Measurements from ENCODE around the gene PM20D2. TPM values are rescaled to one million over a fixed set of nuclear protein-coding genes. Genes with fewer than 3 reads are reported as not detected.

Gene PM20D2
- total and polyA plus RNA-seq, 2 experiments from 2014 or later: 4.4 to 10.2 TPM

GRCh38 chr6:89162047-89162371 is 16.2 kb downstream of the PM20D2 start:
- Mint-ChIP-seq H3K36me3 (ENCODE audit: low read depth) (peaks cover 4% of the 10 kb centered on the region; the same call in 1 of the 3 replicates), H3K4me3 (no peak overlapping the region), H3K4me1 (peaks cover 4% of the 10 kb centered on the region; the same call in 2 of the 3 replicates), H3K27ac (no peak overlapping the region), H3K27me3 (ENCODE audit: insufficient read depth, low read depth, poor library complexity) (no peaks in the 10 kb centered on the region), H3K9me3 (no peaks in the 10 kb centered on the region)
- Histone ChIP-seq H3F3A (replicated peaks; ENCODE audit: low read depth) (no peaks in the 10 kb centered on the region), H3K4me1 (ENCODE audit: insufficient read depth) (no peaks in the 10 kb centered on the region), H4K20me1 (replicated peaks; ENCODE audit: insufficient read depth) (no peaks in the 10 kb centered on the region; the same call in 1 of the 2 replicates), H3K27ac (ENCODE audit: low read depth) (no peak overlapping the region), H3K4me2 (no peak overlapping the region), H2AFZ (no peak overlapping the region), H3K27me3 (ENCODE audit: insufficient read depth) (no peaks in the 10 kb centered on the region), H3K79me2 (replicated peaks; ENCODE audit: insufficient read depth) (no peaks in the 10 kb centered on the region), H3K9me2 (ENCODE audit: insufficient read depth) (no peaks in the 10 kb centered on the region), H3K4me3 (no peak overlapping the region), H3K36me3 (ENCODE audit: insufficient read depth) (no peaks in the 10 kb centered on the region)
- no peak for ATAC-seq
- no peak for TF ChIP-seq ZNF114 (CRISPR knock-in tag; IDR thresholded peaks at IDR 0.05)
- no peak for TF ChIP-seq ZNF462 (CRISPR knock-in tag; IDR thresholded peaks at IDR 0.05)
- no peak for TF ChIP-seq ZNF331 (CRISPR knock-in tag; IDR thresholded peaks at IDR 0.05; ENCODE audit: low read depth)
- TF ChIP-seq CREB1 (CRISPR knock-in tag; IDR thresholded peaks at IDR 0.05; ENCODE audit: low read depth): no peak
- TF ChIP-seq POLR2AphosphoS5 (IDR thresholded peaks at IDR 0.05; ENCODE audit: low read depth): no peak
- TF ChIP-seq EZH2 (IDR thresholded peaks at IDR 0.05; ENCODE audit: low read depth, unreplicated experiment): no peak
- TF ChIP-seq JUNB (IDR thresholded peaks at IDR 0.05; ENCODE audit: unreplicated experiment): no peak
- no peak for TF ChIP-seq ETS1 (IDR thresholded peaks at IDR 0.05)
- TF ChIP-seq STAT1 (IDR thresholded peaks at IDR 0.05; ENCODE audit: unreplicated experiment): no peak
- TF ChIP-seq CTCF (conservative IDR thresholded peaks at IDR 0.05; ENCODE audit: low read depth in 2 of 2): no peak
- no peak for TF ChIP-seq REST (IDR thresholded peaks at IDR 0.05; ENCODE audit: unreplicated experiment)
- TF ChIP-seq NANOG (IDR thresholded peaks at IDR 0.05; ENCODE audit: borderline replicate concordance): no peak
- TF ChIP-seq EZH2phosphoT487 (IDR thresholded peaks at IDR 0.05; ENCODE audit: unreplicated experiment): no peak
- no peak for DNase-seq (ENCODE audit: low spot score)

Data from GM23338 (cell line).